ENCODE measurements around the gene DOC2A. TPM values are rescaled to one million over a fixed set of nuclear protein-coding genes. Genes with fewer than 3 reads are reported as not detected.

DOC2A gene
- total and polyA plus RNA-seq, 2 donors (not counting 1 experiment from before 2014, with no cell fraction given): not detected

GRCh38 chr16:30023586-30023985, 12.8 kb upstream of the DOC2A start:
- Mint-ChIP-seq H3K27ac (no peak overlapping the region), H3K9me3 (ENCODE audit: insufficient read depth) (no peaks in the 10 kb centered on the region), H3K4me1 (peaks cover 15% of the 10 kb centered on the region), H3K27me3 (peaks cover 25% of the 10 kb centered on the region), H3K4me3 (no peak overlapping the region)
- H3K27ac ChIP-seq (ENCODE audit: low read length in 2 of 2): no peak overlapping the region
- H4K20me1 ChIP-seq (ENCODE audit: control insufficient read depth, insufficient read depth, low read length, poor library complexity, severe bottlenecking): no peaks in the 10 kb centered on the region
- H3K27me3 ChIP-seq (replicated peaks in 1 of 4; ENCODE audit: control extremely low read depth in 1 of 4, control insufficient read depth in 3 of 4, insufficient read depth in 4 of 4, low read length in 3 of 4): peaks cover 0 to 16% (median 4%) of the 10 kb centered on the region in 4 experiments
- H3K4me3 ChIP-seq (ENCODE audit: control extremely low read depth in 1 of 5, extremely low read depth in 1 of 5, insufficient read depth in 1 of 5, low read depth in 2 of 5, low read length in 4 of 5): no peak overlapping the region
- POLR2A ChIA-PET: interaction anchor here (0.6 kb wide), 1 partner anchor 12 kb away, joined by 3 read pairs; no protein-coding TSS in a partner anchor
- intact Hi-C loops (cut with micrococcal nuclease): no loop called here
- peaks cover 0 to 3% (median 0%) of the 10 kb centered on the region in 3 donors for H3K9me3 ChIP-seq (ENCODE audit: control extremely low read depth in 1 of 3, control insufficient read depth in 2 of 3, insufficient read depth in 1 of 3, low read length in 2 of 3)
- H3K36me3 ChIP-seq (replicated peaks in 1 of 2; ENCODE audit: control extremely low read depth in 1 of 2, control insufficient read depth in 1 of 2, extremely low read depth in 1 of 2, insufficient read depth in 2 of 2, low read length in 1 of 2): no peaks in the 10 kb centered on the region
- H3K9ac ChIP-seq (ENCODE audit: low read length): no peak overlapping the region
- TF ChIP-seq EZH2 (IDR thresholded peaks at IDR 0.05; ENCODE audit: borderline replicate concordance, insufficient read depth, low read depth, low read length, poor library complexity, severe bottlenecking) (no peak), CTCF (IDR thresholded peaks at IDR 0.05) (no peak)
- CTCF ChIA-PET: interaction anchor here (1.2 to 1.8 kb wide), 2 partner anchors 8 to 323 kb away, joined by 5 to 6 read pairs; no protein-coding TSS in a partner anchor
- ATAC-seq (ENCODE audit: low read depth): no peak
- no peak overlapping the region for H3K4me2 ChIP-seq (replicated peaks; ENCODE audit: low read depth, low read length, poor library complexity, severe bottlenecking)
- 92% methylated on average over 10 of the region's 11 CpGs for WGBS (ENCODE audit: insufficient coverage)
- H3K4me1 ChIP-seq (ENCODE audit: control insufficient read depth in 2 of 2, insufficient read depth in 2 of 2, low read length in 2 of 2): peaks cover 6 to 11% of the 10 kb centered on the region in 2 donors
- DNase-seq: no peak
- no peak overlapping the region for H2AFZ ChIP-seq (ENCODE audit: insufficient read depth, low read depth, low read length, poor library complexity, severe bottlenecking)
- no peaks in the 10 kb centered on the region for H3K79me2 ChIP-seq (ENCODE audit: control insufficient read depth, insufficient read depth, low read length)

- POLR2A ChIA-PET: no interaction called here
- no peak within 1 kb of the TSS for H3K4me2 ChIP-seq (replicated peaks; ENCODE audit: low read depth, low read length, poor library complexity, severe bottlenecking)
- H3K27ac Mint-ChIP-seq: no peak within 1 kb of the TSS
- H3K4me3 Mint-ChIP-seq: no peak within 1 kb of the TSS
- peaks cover 6 to 11% of the 10 kb centered on the region in 2 donors for H3K4me1 ChIP-seq (ENCODE audit: control insufficient read depth in 2 of 2, insufficient read depth in 2 of 2, low read length in 2 of 2)
- no peak for ATAC-seq (ENCODE audit: low read depth)
- no peak for TF ChIP-seq EZH2 (IDR thresholded peaks at IDR 0.05; ENCODE audit: borderline replicate concordance, insufficient read depth, low read depth, low read length, poor library complexity, severe bottlenecking)
- TF ChIP-seq CTCF (IDR thresholded peaks at IDR 0.05): no peak
- peaks cover 0 to 3% (median 0%) of the 10 kb centered on the region in 3 donors for H3K9me3 ChIP-seq (ENCODE audit: control extremely low read depth in 1 of 3, control insufficient read depth in 2 of 3, insufficient read depth in 1 of 3, low read length in 2 of 3)
- no peaks in the 10 kb centered on the region for H3K79me2 ChIP-seq (ENCODE audit: control insufficient read depth, insufficient read depth, low read length)
- H3K4me1 Mint-ChIP-seq: peaks cover 15% of the 10 kb centered on the region
- H3K27me3 Mint-ChIP-seq: peaks cover 18% of the 10 kb centered on the region
- no peak within 1 kb of the TSS for H3K9ac ChIP-seq (ENCODE audit: low read length)
- H3K27ac ChIP-seq (ENCODE audit: low read length in 2 of 2): no peak within 1 kb of the TSS
- WGBS (ENCODE audit: insufficient coverage): 87% methylated on average over 3 of the region's 6 CpGs
- H3K36me3 ChIP-seq (replicated peaks in 1 of 2; ENCODE audit: control extremely low read depth in 1 of 2, control insufficient read depth in 1 of 2, extremely low read depth in 1 of 2, insufficient read depth in 2 of 2, low read length in 1 of 2): no peaks in the 10 kb centered on the region
- intact Hi-C loops (cut with micrococcal nuclease): no loop called here
- peaks cover 0 to 9% (median 2%) of the 10 kb centered on the region in 4 experiments for H3K27me3 ChIP-seq (replicated peaks in 1 of 4; ENCODE audit: control extremely low read depth in 1 of 4, control insufficient read depth in 3 of 4, insufficient read depth in 4 of 4, low read length in 3 of 4)
- H3K9me3 Mint-ChIP-seq (ENCODE audit: insufficient read depth): no peaks in the 10 kb centered on the region
- H3K4me3 ChIP-seq (ENCODE audit: control extremely low read depth in 1 of 5, extremely low read depth in 1 of 5, insufficient read depth in 1 of 5, low read depth in 2 of 5, low read length in 4 of 5): no peak within 1 kb of the TSS
- CTCF ChIA-PET: interaction anchor here (1.2 to 1.8 kb wide), 2 partner anchors 9 to 322 kb away, joined by 5 to 6 read pairs; no protein-coding TSS in a partner anchor
- H4K20me1 ChIP-seq (ENCODE audit: control insufficient read depth, insufficient read depth, low read length, poor library complexity, severe bottlenecking): no peaks in the 10 kb centered on the region
- no peak within 1 kb of the TSS for H2AFZ ChIP-seq (ENCODE audit: insufficient read depth, low read depth, low read length, poor library complexity, severe bottlenecking)
- no peak for DNase-seq
Observed at GRCh38 chr16:30022887-30023286, 12.1 kb upstream of the DOC2A start, which contains the start of gene C16orf92. C16orf92 (plus strand) TSS chr16:30023198; CDS start chr16:30023341, 143 bp downstream.

Measured in B cell (primary cell).